ENCODE measurements around the gene DIPK1B. TPM values are rescaled to one million over a fixed set of nuclear protein-coding genes. Genes with fewer than 3 reads are reported as not detected.
A peak's percentile ranks its signal among the peaks of the same experiment; 100 is the strongest.

Gene DIPK1B
- polyA plus RNA-seq, 1 of the 3 experiments (the other 2 are of a cell fraction), result 24.5 TPM

GRCh38 chr9:136695955-136696354 lies 16.4 kb upstream of the DIPK1B start:
- H3K27me3 ChIP-seq (ENCODE audit: insufficient read depth), result no peaks in the 10 kb centered on the region; the same call in 1 of the 2 replicates
- no peaks in the 10 kb centered on the region for H3K9me3 ChIP-seq
- no peaks in the 10 kb centered on the region for H3K79me2 ChIP-seq (ENCODE audit: insufficient read depth)
- peak overlapping the region in 1 of 2 experiments; percentile 64; a peak in 1 of 4 replicates for H3K27ac ChIP-seq (ENCODE audit: low read depth in 2 of 2, low read length in 1 of 2)
- no peak overlapping the region for H2AFZ ChIP-seq (ENCODE audit: low read depth)
- H3F3A ChIP-seq (replicated peaks; ENCODE audit: insufficient read depth), result no peaks in the 10 kb centered on the region
- 93% methylated on average over 8 of the region's 23 CpGs for WGBS (ENCODE audit: low lambda C conversion rate)
- no peaks in the 10 kb centered on the region for H3K36me3 ChIP-seq (replicated peaks in 1 of 2; ENCODE audit: control insufficient read depth in 1 of 2, insufficient read depth in 2 of 2, low read length in 1 of 2)
- H3K4me3 ChIP-seq (ENCODE audit: low read depth in 2 of 2, low read length in 1 of 2), result no peak overlapping the region
- TF ChIP-seq RCOR1 (IDR thresholded peaks at IDR 0.05; ENCODE audit: low read length) (no peak), RFX5 (IDR thresholded peaks at IDR 0.05; ENCODE audit: low read length) (no peak), USF1 (IDR thresholded peaks at IDR 0.05; ENCODE audit: borderline replicate concordance, low read depth) (no peak), JUND (IDR thresholded peaks at IDR 0.05) (no peak), GABPA (IDR thresholded peaks at IDR 0.05; ENCODE audit: low read depth) (no peak), TCF12 (IDR thresholded peaks at IDR 0.05) (no peak), TEAD4 (IDR thresholded peaks at IDR 0.05; ENCODE audit: borderline replicate concordance, insufficient read depth) (no peak), EP300 (IDR thresholded peaks at IDR 0.05; ENCODE audit: borderline replicate concordance in 1 of 2, low read depth in 1 of 2, low read length in 1 of 2) (no peak), EZH2phosphoT487 (IDR thresholded peaks at IDR 0.05; ENCODE audit: borderline replicate concordance, low read depth) (no peak), CTCF (IDR thresholded peaks at IDR 0.05) (no peak), POLR2AphosphoS5 (IDR thresholded peaks at IDR 0.05; ENCODE audit: low read depth, low read length) (no peak), MXI1 (IDR thresholded peaks at IDR 0.05; ENCODE audit: low read depth, low read length) (no peak), FOSL2 (IDR thresholded peaks at IDR 0.05; ENCODE audit: borderline replicate concordance, low read depth) (no peak)
- TF ChIP-seq, protein P1, sequence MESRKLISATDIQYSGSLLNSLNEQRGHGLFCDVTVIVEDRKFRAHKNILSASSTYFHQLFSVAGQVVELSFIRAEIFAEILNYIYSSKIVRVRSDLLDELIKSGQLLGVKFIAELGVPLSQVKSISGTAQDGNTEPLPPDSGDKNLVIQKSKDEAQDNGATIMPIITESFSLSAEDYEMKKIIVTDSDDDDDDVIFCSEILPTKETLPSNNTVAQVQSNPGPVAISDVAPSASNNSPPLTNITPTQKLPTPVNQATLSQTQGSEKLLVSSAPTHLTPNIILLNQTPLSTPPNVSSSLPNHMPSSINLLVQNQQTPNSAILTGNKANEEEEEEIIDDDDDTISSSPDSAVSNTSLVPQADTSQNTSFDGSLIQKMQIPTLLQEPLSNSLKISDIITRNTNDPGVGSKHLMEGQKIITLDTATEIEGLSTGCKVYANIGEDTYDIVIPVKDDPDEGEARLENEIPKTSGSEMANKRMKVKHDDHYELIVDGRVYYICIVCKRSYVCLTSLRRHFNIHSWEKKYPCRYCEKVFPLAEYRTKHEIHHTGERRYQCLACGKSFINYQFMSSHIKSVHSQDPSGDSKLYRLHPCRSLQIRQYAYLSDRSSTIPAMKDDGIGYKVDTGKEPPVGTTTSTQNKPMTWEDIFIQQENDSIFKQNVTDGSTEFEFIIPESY (IDR thresholded peaks at IDR 0.05; ENCODE audit: borderline replicate concordance, low read depth), result no peak
- TF ChIP-seq, protein P2, sequence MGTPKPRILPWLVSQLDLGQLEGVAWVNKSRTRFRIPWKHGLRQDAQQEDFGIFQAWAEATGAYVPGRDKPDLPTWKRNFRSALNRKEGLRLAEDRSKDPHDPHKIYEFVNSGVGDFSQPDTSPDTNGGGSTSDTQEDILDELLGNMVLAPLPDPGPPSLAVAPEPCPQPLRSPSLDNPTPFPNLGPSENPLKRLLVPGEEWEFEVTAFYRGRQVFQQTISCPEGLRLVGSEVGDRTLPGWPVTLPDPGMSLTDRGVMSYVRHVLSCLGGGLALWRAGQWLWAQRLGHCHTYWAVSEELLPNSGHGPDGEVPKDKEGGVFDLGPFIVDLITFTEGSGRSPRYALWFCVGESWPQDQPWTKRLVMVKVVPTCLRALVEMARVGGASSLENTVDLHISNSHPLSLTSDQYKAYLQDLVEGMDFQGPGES (IDR thresholded peaks at IDR 0.05; ENCODE audit: low read depth, low read length), result no peak
- H3K9me2 ChIP-seq, result no peaks in the 10 kb centered on the region
- H3K4me2 ChIP-seq, result no peak overlapping the region
- DNase-seq, result no peak
- ChIA-PET CTCF (interaction anchor here (1.0 to 4.2 kb wide), 5 partner anchors 9 to 212 kb away, joined by 3 to 18 read pairs (median 5); partner anchors contain the start of gene AGPAT2), POLR2A (interaction anchor here (0.6 kb wide), 1 partner anchor 31 kb away, joined by 4 read pairs; no protein-coding TSS in a partner anchor)
- no peaks in the 10 kb centered on the region for H4K20me1 ChIP-seq (ENCODE audit: insufficient read depth)
- H3K4me1 ChIP-seq (ENCODE audit: control insufficient read depth in 1 of 2, insufficient read depth in 2 of 2, low read depth in 1 of 2, low read length in 1 of 2), result peaks cover 0 to 27% of the 10 kb centered on the region in 2 experiments; a peak in 1 of 4 replicates
- H3K9ac ChIP-seq, result no peak overlapping the region

All from SK-N-SH (cell line).